COLO829 (cell line): ENCODE results near the gene IGFBP6.

Source experiments
- DNase-seq: peaks from one replicate; pipeline ENCODE4 v3.0.0; 2012; ENCODE audit warnings: low spot score

Gene IGFBP6, protein sequence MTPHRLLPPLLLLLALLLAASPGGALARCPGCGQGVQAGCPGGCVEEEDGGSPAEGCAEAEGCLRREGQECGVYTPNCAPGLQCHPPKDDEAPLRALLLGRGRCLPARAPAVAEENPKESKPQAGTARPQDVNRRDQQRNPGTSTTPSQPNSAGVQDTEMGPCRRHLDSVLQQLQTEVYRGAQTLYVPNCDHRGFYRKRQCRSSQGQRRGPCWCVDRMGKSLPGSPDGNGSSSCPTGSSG

DNA sequence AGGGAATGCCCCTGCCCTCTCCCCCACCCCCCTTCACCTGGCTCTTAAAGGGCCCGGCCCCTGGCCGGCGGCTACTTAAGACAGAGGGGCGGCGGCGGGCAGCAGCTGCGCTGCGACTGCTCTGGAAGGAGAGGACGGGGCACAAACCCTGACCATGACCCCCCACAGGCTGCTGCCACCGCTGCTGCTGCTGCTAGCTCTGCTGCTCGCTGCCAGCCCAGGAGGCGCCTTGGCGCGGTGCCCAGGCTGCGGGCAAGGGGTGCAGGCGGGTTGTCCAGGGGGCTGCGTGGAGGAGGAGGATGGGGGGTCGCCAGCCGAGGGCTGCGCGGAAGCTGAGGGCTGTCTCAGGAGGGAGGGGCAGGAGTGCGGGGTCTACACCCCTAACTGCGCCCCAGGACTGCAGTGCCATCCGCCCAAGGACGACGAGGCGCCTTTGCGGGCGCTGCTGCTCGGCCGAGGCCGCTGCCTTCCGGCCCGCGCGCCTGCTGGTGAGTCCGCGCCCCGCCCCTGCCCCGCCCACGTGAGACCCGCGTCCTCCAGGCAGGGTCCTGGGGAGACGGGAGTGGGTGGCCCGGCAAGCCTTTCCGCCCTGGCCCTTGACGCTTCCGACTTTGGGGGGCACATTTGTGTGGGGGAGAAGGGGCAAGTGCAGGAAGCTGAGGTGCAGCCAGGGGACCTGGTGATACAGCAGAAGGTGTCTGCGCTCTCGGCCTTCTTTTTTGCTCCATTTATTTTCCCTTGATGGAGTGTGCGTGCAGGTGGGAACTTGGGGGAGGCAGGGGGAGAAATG, at the start of gene IGFBP6:
Gene IGFBP6 (plus strand): TSS at position 104 of the 790 bp plus-strand sequence. CDS start 51 bp downstream, at position 155.
- DNase-seq = no peak

DNA sequence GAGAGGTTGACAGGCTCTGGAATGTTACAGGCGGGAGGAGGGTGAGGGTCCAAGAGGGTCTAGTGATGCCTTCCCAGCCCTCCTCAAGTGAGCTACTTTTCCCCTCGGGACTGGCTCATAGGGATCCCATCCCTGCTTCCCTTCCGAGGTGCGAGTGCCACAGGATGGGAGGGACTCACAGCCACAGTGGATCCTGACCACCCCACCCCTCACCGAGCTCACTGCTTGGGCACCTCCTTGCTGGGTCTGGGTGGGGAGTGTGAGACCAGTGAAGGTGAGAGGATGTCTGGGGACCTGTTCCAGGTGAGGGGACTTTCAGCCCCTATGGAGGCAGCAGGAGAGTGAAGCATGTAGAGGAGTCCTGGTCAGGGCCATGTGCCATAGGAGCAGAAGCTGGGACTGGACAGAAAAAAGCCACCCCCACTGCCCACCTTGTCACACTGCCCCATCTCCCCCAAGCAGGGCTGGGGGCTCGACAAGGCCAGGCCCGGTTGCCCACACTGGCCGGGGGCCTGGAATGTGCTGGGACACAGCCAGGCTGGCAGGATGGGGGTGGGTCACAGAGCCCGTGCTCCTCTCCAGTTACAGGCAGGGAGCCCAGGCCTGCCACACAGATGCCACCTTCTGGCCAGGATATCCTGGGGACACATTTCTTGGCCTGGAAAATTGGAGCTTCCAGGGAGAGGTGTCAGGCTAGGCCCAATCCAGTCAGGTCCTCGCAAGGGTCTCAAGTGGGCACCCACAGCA, 49.3 kb upstream of the IGFBP6 start:
- DNase-seq = no peak

DNA sequence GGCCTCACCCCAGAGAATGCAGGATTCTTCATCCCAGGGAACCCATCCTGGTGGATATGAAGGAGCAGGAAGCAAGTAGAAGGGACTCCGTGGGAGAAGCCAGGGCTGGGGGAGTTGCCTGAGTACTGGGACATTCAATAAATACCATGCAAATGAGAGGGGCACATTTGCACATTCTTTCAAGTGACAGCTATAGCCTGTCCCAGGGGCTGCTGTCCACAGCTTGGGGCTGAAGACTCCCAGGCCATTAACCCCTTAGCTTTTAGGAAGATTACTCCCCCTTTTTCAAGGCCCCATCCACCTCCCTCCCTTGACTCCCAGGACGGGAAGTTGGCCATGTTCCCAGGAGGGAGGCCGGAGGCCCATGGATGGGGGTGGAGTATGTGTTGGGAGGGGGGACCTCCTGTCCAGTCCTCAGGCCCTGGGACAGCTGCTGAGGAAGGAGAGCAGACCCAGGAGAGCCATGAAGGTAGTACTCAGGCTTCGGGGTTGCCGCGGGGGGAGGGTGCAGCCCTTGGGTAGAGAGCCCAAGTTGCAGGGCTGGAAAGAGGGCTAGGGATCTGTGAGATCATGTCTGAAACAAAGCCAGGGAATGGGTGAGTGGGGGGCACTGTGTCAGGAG, 48.6 kb upstream of the IGFBP6 start:
- DNase-seq = no peak

DNA sequence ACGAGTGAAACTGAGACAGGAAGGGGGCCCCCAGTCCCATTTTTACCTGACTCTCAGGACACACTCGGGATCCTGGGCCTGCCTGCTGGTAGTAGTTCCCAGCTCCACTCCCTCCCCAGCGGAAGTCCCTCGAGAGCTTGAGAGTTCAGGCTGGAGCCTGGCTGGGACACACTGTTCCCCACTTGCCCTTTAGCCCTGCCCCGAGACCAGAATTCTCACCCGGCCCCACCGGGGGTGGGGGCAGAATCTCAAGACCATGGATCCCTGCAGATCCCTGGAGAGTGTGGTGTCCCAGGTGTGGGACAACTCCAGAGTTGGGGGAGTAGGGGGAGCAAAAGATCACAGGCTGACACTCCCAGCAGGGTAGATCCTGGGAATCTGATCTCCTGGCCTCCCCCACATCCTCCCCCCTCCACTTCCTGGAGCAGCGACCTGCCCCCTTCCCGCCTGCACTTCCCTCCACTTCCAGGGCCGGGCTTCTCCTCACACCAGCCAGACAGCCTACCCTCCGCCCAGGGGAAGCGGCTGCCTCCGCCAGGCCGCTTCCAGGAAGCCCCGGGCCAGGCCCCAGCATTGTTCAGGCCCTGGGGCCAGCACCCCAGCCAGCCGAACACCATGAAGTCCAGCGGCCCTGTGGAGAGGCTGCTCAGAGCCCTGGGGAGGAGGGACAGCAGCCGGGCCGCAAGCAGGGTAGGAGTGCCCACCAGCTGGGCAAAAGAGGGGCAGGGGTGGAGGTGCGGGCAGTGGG, 47.7 kb upstream of the IGFBP6 start, which contains the start of gene TNS2:
Gene TNS2 (plus strand): TSS at position 495 of the 748 bp plus-strand sequence. CDS start 121 bp downstream, at position 616.
- DNase-seq = no peak

DNA sequence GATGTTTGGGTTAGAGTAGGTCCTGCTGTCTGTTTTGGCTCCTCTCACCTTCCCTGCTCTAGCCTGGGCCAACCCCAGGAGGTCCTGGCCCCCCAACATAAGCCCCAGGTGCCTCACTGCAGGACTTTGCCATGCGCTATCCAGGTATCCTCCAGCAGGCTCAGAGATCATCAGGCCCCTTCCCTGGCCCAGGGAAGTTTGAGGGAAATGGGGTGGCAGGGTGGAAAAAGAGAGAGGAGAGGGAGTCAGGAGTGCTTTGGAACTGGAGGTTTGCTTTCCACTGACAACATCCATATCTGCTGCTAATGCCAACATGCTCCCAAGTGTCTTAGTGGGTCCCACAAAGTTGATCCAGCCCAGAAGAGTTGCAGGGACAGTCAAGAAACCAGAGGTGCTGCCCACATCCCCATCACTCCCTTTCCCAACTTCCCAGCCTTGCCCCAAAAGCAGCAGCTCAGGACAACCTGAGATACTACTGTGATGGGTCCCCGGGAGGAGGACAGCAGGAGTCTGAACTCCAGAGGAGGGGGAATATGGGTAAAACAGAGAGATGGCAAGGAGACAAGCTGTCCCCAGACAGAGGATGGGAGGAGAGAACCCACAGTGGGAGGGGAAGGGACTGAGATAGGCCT, 46.9 kb upstream of the IGFBP6 start:
- no peak for DNase-seq

DNA sequence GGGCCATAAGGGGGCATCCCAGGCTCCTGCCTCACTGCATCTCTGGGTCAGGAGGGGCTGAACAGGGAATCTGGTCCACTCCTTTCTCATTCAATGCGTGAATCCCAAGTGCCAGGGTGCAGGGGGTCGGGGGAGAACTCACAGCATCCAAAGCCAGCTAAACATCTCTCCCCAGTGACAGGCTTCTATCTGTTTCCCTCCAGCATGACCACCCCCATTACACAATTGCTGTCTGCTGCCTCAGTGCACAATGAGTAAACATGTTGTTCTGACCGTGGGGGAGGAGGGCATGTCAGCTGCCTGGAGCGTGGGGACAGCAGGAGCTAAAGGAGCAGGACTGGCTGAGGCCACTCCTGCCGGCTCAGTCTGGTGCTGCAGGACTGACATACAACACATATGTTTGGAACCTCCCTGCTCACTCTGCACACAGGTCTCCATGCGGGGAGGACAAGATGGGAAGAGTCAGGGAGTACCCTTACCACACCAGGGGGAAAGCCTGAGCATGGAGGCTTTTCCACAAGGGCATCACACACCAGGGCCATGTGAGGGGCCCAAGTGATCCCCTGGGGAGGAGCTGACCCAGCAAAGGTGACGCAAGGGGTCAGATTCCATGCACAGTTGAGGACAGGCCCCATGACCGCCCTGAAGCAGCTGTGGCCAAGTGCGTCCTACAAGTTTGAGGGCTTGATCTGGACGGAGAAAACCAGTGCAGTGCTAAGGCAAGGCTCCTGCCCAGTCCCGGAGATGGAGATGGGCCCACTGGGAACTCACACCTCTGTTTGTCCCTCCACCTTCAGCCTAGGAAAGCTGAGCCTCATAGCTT, 46.2 kb upstream of the IGFBP6 start:
- DNase-seq = no peak

DNA sequence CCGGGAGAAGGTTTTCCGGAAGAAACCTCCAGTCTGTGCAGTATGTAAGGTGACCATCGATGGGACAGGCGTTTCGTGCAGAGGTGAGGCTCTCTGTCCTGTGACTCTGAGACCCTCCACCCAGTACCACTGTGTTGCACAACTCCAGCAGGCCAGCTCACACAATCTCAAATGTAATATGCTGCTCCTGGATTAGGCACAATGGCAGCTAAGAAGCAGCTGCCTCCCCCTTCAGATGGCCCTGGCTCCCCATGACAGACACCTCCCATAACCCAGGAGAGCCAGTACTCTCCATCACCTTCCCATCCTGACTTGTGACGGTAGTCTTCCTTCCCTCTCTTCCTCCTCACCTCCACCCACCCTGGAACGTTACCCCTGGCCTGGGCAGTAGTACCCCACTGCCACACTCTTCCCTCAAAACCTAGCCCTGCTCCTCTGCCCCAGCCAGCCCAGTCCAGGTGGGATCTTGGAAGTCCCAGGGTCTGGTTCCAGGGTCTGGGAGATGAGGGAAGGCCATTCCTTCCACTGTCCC, 45.5 kb upstream of the IGFBP6 start:
- DNase-seq = no peak

DNA sequence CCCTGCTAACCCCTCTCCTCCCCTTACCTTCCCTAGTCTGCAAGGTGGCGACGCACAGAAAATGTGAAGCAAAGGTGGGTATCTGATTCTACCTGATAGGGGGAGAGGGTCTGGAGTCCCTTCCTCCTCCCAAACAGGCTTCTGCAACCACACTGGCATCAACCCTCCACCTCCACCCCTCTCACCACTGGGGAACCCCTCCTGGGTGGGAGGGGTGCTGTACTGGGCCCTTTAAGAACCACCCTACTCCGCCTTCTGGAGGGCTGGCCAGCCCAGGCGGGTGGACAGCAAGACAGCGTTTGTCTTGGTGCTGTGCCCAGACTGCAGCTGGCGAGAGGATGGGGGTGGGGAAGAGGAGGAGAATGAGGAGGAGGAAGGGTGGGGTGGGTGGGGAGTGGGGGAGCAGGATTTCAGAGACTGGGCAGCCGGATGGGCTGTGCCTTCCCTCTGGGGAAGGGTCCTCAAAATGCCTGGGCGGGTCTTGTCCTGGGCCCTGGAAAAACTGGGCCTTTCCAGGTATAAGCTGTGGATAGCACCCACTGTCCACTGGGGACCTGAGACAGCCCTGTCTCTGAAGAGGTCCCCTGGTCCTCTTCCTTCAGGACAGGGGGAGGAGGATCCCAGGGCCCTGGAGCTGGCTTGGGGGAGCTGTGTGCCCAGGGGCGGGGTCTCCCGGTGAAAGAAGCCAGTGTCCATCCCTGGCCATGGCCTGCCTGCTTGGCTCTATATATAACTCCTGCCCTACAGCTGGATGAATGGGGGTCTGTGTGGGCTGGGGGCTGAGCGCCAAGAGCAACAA, 44.8 kb upstream of the IGFBP6 start:
- no peak for DNase-seq

DNA sequence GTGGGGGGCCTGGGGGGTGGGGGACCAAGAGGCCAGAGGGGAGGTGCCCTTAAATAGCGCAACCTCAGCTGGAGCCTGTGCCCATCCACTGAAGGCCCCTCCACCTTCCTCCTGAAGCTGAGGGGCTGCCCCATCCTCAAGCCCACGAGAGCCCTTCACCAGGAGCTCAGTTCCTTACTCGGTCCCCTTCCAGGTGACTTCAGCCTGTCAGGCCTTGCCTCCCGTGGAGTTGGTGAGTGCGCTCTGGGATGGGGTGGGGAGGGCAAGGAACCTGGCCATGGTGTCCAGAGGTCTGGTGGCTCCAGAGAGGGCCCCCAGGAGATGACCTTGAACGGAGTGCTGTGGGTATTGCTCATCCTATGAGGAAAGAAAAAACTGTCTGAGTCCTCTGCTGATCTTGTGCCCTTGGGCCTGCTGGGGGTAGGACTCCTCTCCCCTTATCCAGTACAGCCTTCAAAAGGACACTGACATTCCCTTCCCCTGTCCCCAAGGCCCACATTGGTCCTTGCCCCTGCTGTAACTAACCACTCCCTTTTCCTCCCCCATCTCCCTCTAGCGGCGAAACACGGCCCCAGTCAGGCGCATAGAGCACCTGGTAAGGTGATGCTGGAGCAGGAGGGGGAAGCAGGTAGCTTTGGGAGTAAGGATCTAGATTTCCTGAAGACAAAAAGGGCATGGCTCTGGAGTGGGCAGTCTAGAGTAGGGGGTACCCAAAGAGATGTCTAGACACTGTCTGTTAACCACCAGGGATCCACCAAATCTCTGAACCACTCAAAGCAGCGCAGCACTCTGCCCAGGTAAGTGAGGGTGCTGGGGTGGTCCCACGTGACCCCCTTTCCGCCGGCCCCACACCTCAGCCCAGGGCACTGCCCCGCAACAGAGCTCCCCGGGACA, 44.0 kb upstream of the IGFBP6 start:
- DNase-seq = no peak

DNA sequence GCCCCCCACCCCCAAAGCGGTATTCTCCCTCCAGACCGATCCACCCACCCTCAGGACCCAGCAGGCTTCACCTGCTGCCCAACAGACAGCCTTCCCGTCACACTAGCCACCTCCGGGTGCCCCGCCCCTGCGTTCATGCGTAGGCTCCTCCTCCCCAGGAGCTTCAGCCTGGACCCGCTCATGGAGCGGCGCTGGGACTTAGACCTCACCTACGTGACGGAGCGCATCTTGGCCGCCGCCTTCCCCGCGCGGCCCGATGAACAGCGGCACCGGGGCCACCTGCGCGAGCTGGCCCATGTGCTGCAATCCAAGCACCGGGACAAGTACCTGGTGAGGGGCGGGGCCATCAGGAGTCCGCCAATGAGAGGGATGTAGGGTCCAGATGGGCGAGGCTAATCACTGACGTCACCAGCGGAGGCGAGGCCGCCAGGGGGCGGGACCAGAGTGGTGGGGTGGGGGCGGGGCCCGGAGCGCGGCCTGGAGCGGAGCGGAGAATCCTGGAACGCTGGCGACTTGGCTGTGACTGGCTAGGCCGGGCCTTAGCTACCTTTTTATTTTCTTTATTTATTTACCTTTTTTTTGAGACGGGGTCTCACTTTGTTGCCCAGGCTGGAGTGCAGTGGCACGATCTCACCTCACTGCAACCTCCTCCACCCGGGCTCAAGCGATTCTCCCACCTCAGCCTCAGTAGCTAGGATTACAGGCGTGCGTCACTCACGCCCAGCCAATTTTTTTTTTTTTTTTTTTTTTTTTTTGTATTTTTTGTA, 43.2 kb upstream of the IGFBP6 start:
- DNase-seq = no peak

DNA sequence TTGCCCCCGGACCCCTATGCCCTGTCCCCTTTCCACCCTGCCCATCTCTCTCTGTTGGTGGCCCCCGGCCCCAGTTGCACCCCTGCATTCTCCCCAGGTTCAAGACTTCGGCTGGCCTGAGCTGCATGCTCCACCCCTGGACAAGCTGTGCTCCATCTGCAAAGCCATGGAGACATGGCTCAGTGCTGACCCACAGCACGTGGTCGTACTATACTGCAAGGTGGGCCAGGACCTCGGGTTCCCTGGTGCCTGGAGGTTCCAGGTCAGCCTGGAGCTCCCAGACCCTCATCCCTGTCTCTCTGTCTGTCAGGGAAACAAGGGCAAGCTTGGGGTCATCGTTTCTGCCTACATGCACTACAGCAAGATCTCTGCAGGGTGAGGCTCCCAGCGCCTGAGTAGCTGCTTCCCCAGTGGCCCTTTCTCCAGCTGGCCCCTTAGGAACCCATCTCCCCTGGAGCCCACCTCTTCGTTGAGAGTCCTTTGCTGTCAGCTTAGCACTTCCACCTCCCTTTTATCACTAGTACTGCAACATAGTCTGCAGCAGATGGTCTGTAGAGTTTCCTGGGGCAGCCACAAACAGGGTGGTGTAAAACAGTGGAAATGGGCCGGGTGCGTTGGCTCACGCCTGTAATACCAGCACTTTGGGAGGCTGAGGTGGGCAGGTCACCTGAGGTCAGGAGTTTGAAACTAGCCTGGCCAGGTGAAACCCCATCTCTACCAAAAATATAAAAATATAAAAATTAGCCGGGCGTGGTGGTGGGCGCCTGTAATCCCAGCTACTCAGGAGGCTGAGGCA, 41.8 kb upstream of the IGFBP6 start:
- no peak for DNase-seq

DNA sequence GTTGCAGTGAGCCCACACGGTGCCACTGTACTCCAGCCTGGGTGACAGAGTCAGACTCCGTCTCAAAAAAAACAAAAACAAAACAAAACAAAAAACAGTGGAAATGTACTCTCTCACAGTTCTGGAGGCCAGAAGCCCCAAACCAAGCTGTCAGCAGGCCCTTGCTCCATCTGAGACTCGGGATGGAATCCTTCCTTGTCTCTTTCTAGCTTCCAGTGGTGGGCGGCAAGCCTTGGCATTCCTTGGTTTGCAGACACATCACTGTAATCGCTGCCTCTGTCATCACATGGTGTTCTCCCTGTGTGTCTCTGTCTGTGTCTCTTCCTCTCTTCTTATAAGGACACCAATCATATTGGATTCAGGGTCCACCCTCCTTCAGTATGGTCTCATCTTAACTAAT, 41.2 kb upstream of the IGFBP6 start:
- DNase-seq = no peak

DNA sequence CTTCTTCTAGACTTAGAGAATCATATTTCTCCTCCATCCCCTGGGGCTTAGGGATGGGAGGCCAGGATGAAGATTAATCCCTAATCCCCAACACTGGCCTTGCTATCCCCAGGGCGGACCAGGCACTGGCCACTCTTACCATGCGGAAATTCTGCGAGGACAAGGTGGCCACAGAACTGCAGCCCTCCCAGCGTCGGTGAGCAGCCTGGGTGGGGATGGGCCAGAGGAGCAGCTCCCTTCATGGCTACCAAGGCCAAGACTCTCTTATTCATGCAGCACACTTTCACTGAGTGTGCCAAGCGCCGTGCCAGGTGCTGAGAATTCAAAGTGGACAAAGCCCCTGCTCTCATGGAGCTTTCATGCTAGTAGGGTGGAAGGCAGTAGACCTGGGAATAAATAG, 40.6 kb upstream of the IGFBP6 start:
- no peak for DNase-seq

DNA sequence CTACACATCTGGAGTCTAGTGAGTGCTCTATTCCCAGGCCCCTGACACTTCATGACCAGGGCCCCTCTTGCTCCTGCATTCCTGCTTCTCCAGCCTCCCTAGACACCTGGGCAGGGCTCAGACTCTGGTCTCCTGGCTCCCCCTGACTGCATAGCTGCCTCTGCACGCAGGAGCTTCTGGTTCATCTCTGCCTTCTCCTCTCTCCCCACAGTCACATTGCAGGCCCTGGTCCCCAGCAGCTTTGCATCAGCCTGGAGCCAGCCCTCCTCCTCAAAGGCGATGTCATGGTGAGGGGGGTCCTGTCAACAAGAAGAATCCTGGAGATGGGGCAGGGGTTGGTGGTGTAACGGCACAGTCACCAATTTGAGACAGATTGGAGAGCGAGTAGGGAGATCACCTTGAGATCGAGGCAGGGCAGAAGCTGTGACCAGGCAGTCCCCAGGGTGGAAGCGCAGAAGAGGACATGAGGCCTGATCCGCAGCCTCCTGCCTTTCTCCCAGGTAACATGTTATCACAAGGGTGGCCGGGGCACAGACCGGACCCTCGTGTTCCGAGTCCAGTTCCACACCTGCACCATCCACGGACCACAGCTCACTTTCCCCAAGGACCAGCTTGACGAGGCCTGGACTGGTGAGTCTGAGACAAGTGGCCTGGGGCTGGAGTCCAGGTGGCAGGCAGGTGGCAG, 39.5 kb upstream of the IGFBP6 start:
- no peak for DNase-seq

DNA sequence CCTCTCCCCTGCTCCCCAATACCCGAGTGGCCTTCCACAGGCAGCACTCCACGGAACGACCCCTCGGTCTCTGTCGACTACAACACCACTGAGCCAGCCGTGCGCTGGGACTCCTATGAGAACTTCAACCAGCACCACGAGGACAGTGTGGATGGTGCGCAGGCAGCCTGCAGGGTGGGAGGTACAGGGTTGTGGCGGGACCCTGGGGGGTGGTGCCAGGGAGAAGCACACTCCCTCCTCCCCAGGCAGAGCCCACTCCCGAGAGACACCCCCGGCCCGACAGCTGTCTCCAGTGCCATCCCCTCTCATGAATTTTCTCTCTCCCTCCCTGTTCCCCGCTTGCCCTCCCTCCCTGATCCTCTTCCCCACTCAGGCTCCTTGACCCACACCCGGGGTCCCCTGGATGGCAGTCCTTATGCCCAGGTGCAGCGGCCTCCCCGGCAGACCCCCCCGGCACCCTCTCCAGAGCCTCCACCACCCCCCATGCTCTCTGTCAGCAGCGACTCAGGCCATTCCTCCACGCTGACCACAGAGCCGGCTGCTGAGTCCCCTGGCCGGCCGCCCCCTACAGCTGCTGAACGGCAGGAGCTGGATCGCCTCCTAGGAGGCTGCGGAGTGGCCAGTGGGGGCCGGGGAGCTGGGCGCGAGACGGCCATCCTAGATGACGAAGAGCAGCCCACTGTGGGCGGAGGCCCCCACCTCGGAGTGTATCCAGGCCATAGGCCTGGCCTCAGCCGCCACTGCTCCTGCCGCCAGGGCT, 38.6 kb upstream of the IGFBP6 start:
- DNase-seq = no peak
